SK-N-SH (cell line): Measurements from ENCODE around the gene ACTL10. TPM values are rescaled to one million over a fixed set of nuclear protein-coding genes. Genes with fewer than 3 reads are reported as not detected.

ENCODE experiments used
- CTCF ChIA-PET: fragments of 300-600, 350-600 bp; formaldehyde crosslinking; extraction: SDS; loops from one replicate; lab custom pipeline; 2021; lab: Yijun Ruan, JAX
- POLR2A ChIA-PET: fragments of 350-600 bp; sonication (Branson Sonifier 250); formaldehyde crosslinking; extraction: SDS; loops from one replicate; lab custom pipeline; 2020; ENCODE audit warnings: antibody characterized with exemption, inconsistent platforms; lab: Yijun Ruan, JAX
- DNase-seq: peaks from one replicate; pipeline ENCODE4 v3.0.0; 2012
- H2AFZ ChIP-seq: fragments of 200-600 bp; sonication (generic); 2 replicates; pipeline ENCODE4 v1.8.1; 2016; ENCODE audit warnings: antibody characterized with exemption, mild to moderate bottlenecking, low read depth
- H3F3A ChIP-seq: fragments of 200-600 bp; sonication (generic); replicated peaks from 2 replicates; pipeline ENCODE3; 2016; ENCODE audit warnings: antibody characterized with exemption, mild to moderate bottlenecking; ENCODE audit not compliant: insufficient read depth
- H3K27ac ChIP-seq, 2 experiments: fragments of 200-500 bp in 1 of 2; fragments of 200-600 bp in 1 of 2; sonication (Bioruptor generic) in 1 of 2; sonication (generic), shearing (Covaris generic) in 1 of 2; 2 replicates each; pipeline versions ENCODE4 v1.5.1 to v1.6.1; 2014 to 2016; ENCODE audit warnings: low read depth in 2 of 2, inconsistent platforms in 1 of 2, low read length in 1 of 2, mild to moderate bottlenecking in 1 of 2, mixed read lengths in 1 of 2
- H3K27me3 ChIP-seq: fragments of 200-600 bp; sonication (generic), shearing (Covaris generic); 2 replicates; pipeline ENCODE4 v1.6.1; 2016; ENCODE audit warnings: mixed run types; ENCODE audit not compliant: insufficient read depth
- H3K36me3 ChIP-seq, 2 experiments: fragments of 200-500 bp in 1 of 2; fragments of 200-600 bp in 1 of 2; sonication (Bioruptor generic) in 1 of 2; sonication (generic) in 1 of 2; replicated peaks in 1 of 2; 2 replicates each; pipeline versions ENCODE3 to v1.5.1; 2014 to 2016; ENCODE audit warnings: low read length in 1 of 2, mild to moderate bottlenecking in 1 of 2; ENCODE audit not compliant: insufficient read depth in 2 of 2, control insufficient read depth in 1 of 2
- H3K4me1 ChIP-seq, 2 experiments: fragments of 200-500 bp in 1 of 2; fragments of 200-600 bp in 1 of 2; sonication (Bioruptor generic) in 1 of 2; sonication (generic), shearing (Covaris generic) in 1 of 2; 2 replicates each; pipeline versions ENCODE4 v1.5.1 to v1.6.1; 2014 to 2016; ENCODE audit warnings: low read depth in 1 of 2, low read length in 1 of 2, mixed run types in 1 of 2; ENCODE audit not compliant: insufficient read depth in 2 of 2, control insufficient read depth in 1 of 2
- H3K4me2 ChIP-seq: fragments of 200-600 bp; sonication (generic), shearing (Covaris generic); 2 replicates; pipeline ENCODE4 v1.6.1; 2017; ENCODE audit warnings: mixed run types
- H3K4me3 ChIP-seq, 2 experiments: fragments of 200-500 bp in 1 of 2; fragments of 200-600 bp in 1 of 2; sonication (Bioruptor generic) in 1 of 2; sonication (generic), shearing (Covaris generic) in 1 of 2; 2 replicates each; pipeline versions ENCODE4 v1.5.1 to v1.8.1; 2014 to 2016; ENCODE audit warnings: low read depth in 2 of 2, inconsistent platforms in 1 of 2, low read length in 1 of 2, mild to moderate bottlenecking in 1 of 2, mixed read lengths in 1 of 2, moderate library complexity in 1 of 2
- H3K79me2 ChIP-seq: fragments of 200-600 bp; sonication (generic); 2 replicates; pipeline ENCODE4 v1.8.1; 2017; ENCODE audit warnings: mild to moderate bottlenecking; ENCODE audit not compliant: insufficient read depth
- H3K9ac ChIP-seq: fragments of 200-600 bp; sonication (generic); 2 replicates; pipeline ENCODE4 v1.6.1; 2017; ENCODE audit warnings: mixed run types
- H3K9me2 ChIP-seq: fragments of 200-600 bp; sonication (generic); 2 replicates; pipeline ENCODE4 v1.6.1; 2017; ENCODE audit warnings: mixed run types
- H3K9me3 ChIP-seq: fragments of 200-600 bp; sonication (generic); 2 replicates; pipeline ENCODE4 v1.6.1; 2017; ENCODE audit warnings: mixed run types, mild to moderate bottlenecking, moderate library complexity
- H4K20me1 ChIP-seq: fragments of 200-600 bp; sonication (generic); 2 replicates; pipeline ENCODE4 v1.6.1; 2017; ENCODE audit warnings: mild to moderate bottlenecking, mixed run types; ENCODE audit not compliant: insufficient read depth
- CHD2 ChIP-seq: fragments of 150-350 bp; IDR thresholded peaks from 2 replicates; pipeline ENCODE4 v1.6.1; 2018; ENCODE audit warnings: low read length; ENCODE audit not compliant: partially characterized antibody
- EP300 ChIP-seq, 2 experiments: IDR thresholded peaks; 2 replicates each; pipeline versions ENCODE4 v1.4.0 to v1.6.1; 2012; ENCODE audit warnings: borderline replicate concordance in 1 of 2, low read depth in 1 of 2, low read length in 1 of 2
- MAX ChIP-seq: IDR thresholded peaks from 2 replicates; pipeline ENCODE4 v1.4.0; 2012; ENCODE audit warnings: low read depth
- RCOR1 ChIP-seq: fragments of 150-350 bp; IDR thresholded peaks from 2 replicates; pipeline ENCODE4 v1.6.1; 2017; ENCODE audit warnings: antibody characterized with exemption, low read length
- RXRA ChIP-seq: IDR thresholded peaks from 2 replicates; pipeline ENCODE4 v1.4.0; 2012; ENCODE audit warnings: low read depth, mild to moderate bottlenecking, borderline replicate concordance
- WGBS: methylation state at CpG from one replicate; pipeline ENCODE4 v1.1.6; 2017; ENCODE audit warnings: low lambda C conversion rate; 5-methylcytosine and 5-hydroxymethylcytosine counted together
- polyA plus RNA-seq, 3 experiments: library from polyadenylated mRNA; depleted of rRNA; stranded (reverse); fragments of >200 nt; gene quantifications; 2 replicates each; pipeline ENCODE4 v1.2.3, GENCODE V29; 2012

ACTL10 gene
- polyA plus RNA-seq, 1 of the 3 experiments (the other 2 are of a cell fraction), result 0.25 TPM

GRCh38 chr20:33684533-33685327 is 18.0 kb downstream of the ACTL10 start:
- H3K36me3 ChIP-seq, result no peaks in the 10 kb centered on the region
- peak overlapping the region; percentile 72 for H3K4me2 ChIP-seq
- H3K9ac ChIP-seq, result peak overlapping the region; percentile 64
- TF ChIP-seq RCOR1 (0 out of 2 replicates have a peak, but pooled peaks have one; percentile 3), EP300 (IDR thresholded peaks at IDR 0.05; ENCODE audit: borderline replicate concordance in 1 of 2, low read depth in 1 of 2, low read length in 1 of 2) (no peak)
- H3K27ac ChIP-seq, result peak overlapping the region in 1 of 2 experiments; percentile 18; a peak in 2 of 4 replicates
- CTCF ChIA-PET, result interaction anchor here (0.6 to 4.5 kb wide), 7 partner anchors 10 to 227 kb away, joined by 3 to 15 read pairs (median 4); partner anchors contain the start of gene ACTL10
- POLR2A ChIA-PET, result interaction anchor here (0.9 to 1.6 kb wide), 6 partner anchors 10 to 47 kb away, joined by 3 to 7 read pairs (median 4); partner anchors contain the start of genes PXMP4 and ZNF341
- no peaks in the 10 kb centered on the region for H3F3A ChIP-seq
- peak overlapping the region; percentile 66; the same call in 1 of the 2 replicates for H2AFZ ChIP-seq
- H3K9me2 ChIP-seq, result no peaks in the 10 kb centered on the region
- WGBS, result 54% methylated on average over 9 of the region's 10 CpGs
- no peaks in the 10 kb centered on the region for H3K9me3 ChIP-seq
- H3K4me3 ChIP-seq, result peak overlapping the region; percentile 61 to 62
- peak; percentile 76 for DNase-seq
- H4K20me1 ChIP-seq, result peaks cover 6% of the 10 kb centered on the region; the same call in 1 of the 2 replicates
- peaks cover 7 to 19% of the 10 kb centered on the region in 2 experiments; a peak in 2 of 4 replicates for H3K4me1 ChIP-seq
- H3K79me2 ChIP-seq, result peaks cover 35% of the 10 kb centered on the region
- no peaks in the 10 kb centered on the region for H3K27me3 ChIP-seq

GRCh38 chr20:33685328-33686099 is 18.8 kb downstream of the ACTL10 start:
- Histone ChIP-seq H2AFZ (peak overlapping the region; percentile 66), H3K9ac (peak overlapping the region; percentile 64), H3K36me3 (no peaks in the 10 kb centered on the region), H4K20me1 (peaks cover 6% of the 10 kb centered on the region; the same call in 1 of the 2 replicates), H3K27ac (peak overlapping the region; percentile 1 to 18; a peak in 1 of 4 replicates), H3F3A (no peaks in the 10 kb centered on the region), H3K4me2 (peak overlapping the region; percentile 72), H3K27me3 (no peaks in the 10 kb centered on the region), H3K9me2 (no peaks in the 10 kb centered on the region), H3K9me3 (no peaks in the 10 kb centered on the region), H3K79me2 (peaks cover 35% of the 10 kb centered on the region), H3K4me3 (peak overlapping the region; percentile 61 to 62), H3K4me1 (peaks cover 7 to 19% of the 10 kb centered on the region in 2 experiments; a peak in 2 of 4 replicates)
- no peak for TF ChIP-seq RXRA
- TF ChIP-seq MAX, result 0 out of 2 replicates have a peak, but pooled peaks have one; percentile 30
- peak; percentile 6 for TF ChIP-seq CHD2
- 0% methylated on average over 5 of the region's 53 CpGs for WGBS
- CTCF ChIA-PET, result interaction anchor here (0.6 to 4.5 kb wide), 7 partner anchors 11 to 228 kb away, joined by 3 to 15 read pairs (median 4); partner anchors contain the start of gene ACTL10
- peak; percentile 80 for DNase-seq
- POLR2A ChIA-PET, result interaction anchor here (0.9 to 1.6 kb wide), 6 partner anchors 10 to 46 kb away, joined by 3 to 7 read pairs (median 4); partner anchors contain the start of genes PXMP4 and ZNF341
